GM20431 (cell line): ENCODE data around the gene GPRC6A.
"Not testable (repeated sequence)": the region's sequence is repeated elsewhere in the genome, so short reads cannot be mapped to it uniquely, and the experiment has no call there.

ENCODE experiments used
- in situ Hi-C: fragments of 300-500 bp; cut with MseI, MboI; formaldehyde crosslinking; loops from one replicate; pipeline ENCODE4 v1.15.0; 2020; ENCODE audit warnings: low sequenced_read_pairs; ENCODE audit not compliant: unreplicated experiment

The GPRC6A gene

GRCh38 chr6:116828983-116829382 lies at the start of gene GPRC6A:
Gene GPRC6A, minus strand, starts transcription at chr6:116829083. Its CDS starts 70 bp downstream, at chr6:116829013.
- in situ Hi-C loops = no loop called here

- in situ Hi-C loops = no loop called here
These were observed 48.9 kb upstream of the GPRC6A start for GRCh38 chr6:116877743-116878142.

GRCh38 chr6:116876635-116877611 lies 48.0 kb upstream of the GPRC6A start, which contains the start of gene RFX6:
Gene RFX6, plus strand, starts transcription at chr6:116877242. Its CDS starts 34 bp downstream, at chr6:116877276.
- in situ Hi-C loops = no loop called here

- in situ Hi-C loops = no loop called here
These were observed 47.2 kb upstream of the GPRC6A start for GRCh38 chr6:116876107-116876506.

GRCh38 chr6:116872771-116873170 lies 43.9 kb upstream of the GPRC6A start:
- in situ Hi-C loops = no loop called here

- in situ Hi-C loops = no loop called here
These were observed 37.5 kb upstream of the GPRC6A start for GRCh38 chr6:116866281-116866871.

- in situ Hi-C loops = no loop called here
These were observed 30.4 kb upstream of the GPRC6A start for GRCh38 chr6:116859264-116859663.

- in situ Hi-C loops = no loop called here
These were observed 29.2 kb upstream of the GPRC6A start for GRCh38 chr6:116858060-116858459.

- in situ Hi-C loops = no loop called here
These were observed 18.3 kb upstream of the GPRC6A start for GRCh38 chr6:116847227-116847626.

GRCh38 chr6:116842459-116842858 lies 13.6 kb upstream of the GPRC6A start:
- in situ Hi-C loops = no loop called here

- in situ Hi-C loops = no loop called here
These were observed 11.2 kb upstream of the GPRC6A start for GRCh38 chr6:116840091-116840490.

GRCh38 chr6:116836606-116837342 lies 7.9 kb upstream of the GPRC6A start:
- in situ Hi-C loops = no loop called here

GRCh38 chr6:116834526-116834925 lies 5.6 kb upstream of the GPRC6A start:
- in situ Hi-C loops = not testable (repeated sequence)

GRCh38 chr6:116827561-116828240 lies 1.2 kb downstream of the GPRC6A start:
- in situ Hi-C loops = no loop called here

- in situ Hi-C loops = not testable (repeated sequence)
These were observed 12.5 kb downstream of the GPRC6A start for GRCh38 chr6:116816336-116816735.

GRCh38 chr6:116812051-116812650 lies 16.7 kb downstream of the GPRC6A start:
- in situ Hi-C loops = no loop called here

- in situ Hi-C loops = no loop called here
These were observed 26.9 kb downstream of the GPRC6A start for GRCh38 chr6:116801971-116802370.

GRCh38 chr6:116799945-116800344 lies 28.9 kb downstream of the GPRC6A start:
- in situ Hi-C loops = no loop called here

GRCh38 chr6:116797585-116797984 lies 31.3 kb downstream of the GPRC6A start:
- in situ Hi-C loops = no loop called here

- in situ Hi-C loops = no loop called here
These were observed 35.7 kb downstream of the GPRC6A start for GRCh38 chr6:116793224-116793623.
